H9 (cell line): ENCODE results near the gene CCDC192. TPM values are rescaled to one million over a fixed set of nuclear protein-coding genes. Genes with fewer than 3 reads are reported as not detected.

Experiments
- DNase-seq: peaks from one replicate; pipeline ENCODE4 v3.0.0-alpha.2; 2017
- H2AFZ ChIP-seq: one replicate; pipeline ENCODE4 v1.6.1; 2013; ENCODE audit warnings: mild to moderate bottlenecking, low read length, control low read depth, moderate library complexity
- H2AK5ac ChIP-seq: 2 replicates; pipeline ENCODE4 v1.6.1; 2013; ENCODE audit warnings: low read length, control low read depth, mixed read lengths; ENCODE audit not compliant: insufficient read length
- H2BK120ac ChIP-seq: one replicate; pipeline ENCODE4 v1.6.1; 2013; ENCODE audit warnings: low read depth, mild to moderate bottlenecking, low read length, control low read depth, inconsistent platforms; ENCODE audit not compliant: poor library complexity, severe bottlenecking
- H2BK12ac ChIP-seq: 2 replicates; pipeline ENCODE4 v1.6.1; 2013; ENCODE audit warnings: low read length, control low read depth, mixed read lengths, low read depth; ENCODE audit not compliant: insufficient read length
- H2BK15ac ChIP-seq: 2 replicates; pipeline ENCODE4 v1.6.1; 2013; ENCODE audit warnings: low read depth, low read length, control low read depth
- H2BK20ac ChIP-seq: one replicate; pipeline ENCODE4 v1.6.1; 2013; ENCODE audit warnings: low read depth, mild to moderate bottlenecking, low read length, control low read depth, inconsistent platforms; ENCODE audit not compliant: poor library complexity, severe bottlenecking
- H2BK5ac ChIP-seq: 2 replicates; pipeline ENCODE4 v1.6.1; 2013; ENCODE audit warnings: low read length, control low read depth, mixed read lengths; ENCODE audit not compliant: insufficient read length
- H3K14ac ChIP-seq: 2 replicates; pipeline ENCODE4 v1.6.1; 2013; ENCODE audit warnings: low read length, control low read depth; ENCODE audit not compliant: insufficient read depth
- H3K18ac ChIP-seq: 2 replicates; pipeline ENCODE4 v1.6.1; 2013; ENCODE audit warnings: low read depth, mild to moderate bottlenecking, mixed read lengths, low read length, control low read depth; ENCODE audit not compliant: insufficient read length
- H3K23ac ChIP-seq: 2 replicates; pipeline ENCODE4 v1.6.1; 2013; ENCODE audit warnings: low read length, control low read depth, mixed read lengths, low read depth; ENCODE audit not compliant: insufficient read length
- H3K23me2 ChIP-seq: 2 replicates; pipeline ENCODE4 v1.6.1; 2013; ENCODE audit warnings: low read depth, mild to moderate bottlenecking, mixed read lengths, low read length, control low read depth; ENCODE audit not compliant: insufficient read length, poor library complexity, severe bottlenecking
- H3K27ac ChIP-seq: 2 replicates; pipeline ENCODE4 v1.5.1; 2013; ENCODE audit warnings: low read length, control low read depth, mixed read lengths, low read depth; ENCODE audit not compliant: insufficient read length
- H3K27me3 ChIP-seq: 2 replicates; pipeline ENCODE4 v1.6.1; 2013; ENCODE audit warnings: low read length, control low read depth, inconsistent platforms; ENCODE audit not compliant: insufficient read depth
- H3K4ac ChIP-seq: 2 replicates; pipeline ENCODE4 v1.6.1; 2013; ENCODE audit warnings: low read depth, mild to moderate bottlenecking, control low read depth, inconsistent platforms, low read length, moderate library complexity
- H3K4me1 ChIP-seq: 2 replicates; pipeline ENCODE4 v1.6.1; 2013; ENCODE audit warnings: low read length, control low read depth, inconsistent platforms; ENCODE audit not compliant: insufficient read depth
- H3K4me2 ChIP-seq: 2 replicates; pipeline ENCODE4 v1.6.1; 2013; ENCODE audit warnings: low read length, control low read depth, mixed read lengths; ENCODE audit not compliant: insufficient read length, insufficient read depth
- H3K56ac ChIP-seq: 2 replicates; pipeline ENCODE4 v1.6.1; 2013; ENCODE audit warnings: low read depth, mild to moderate bottlenecking, mixed read lengths, low read length, control low read depth; ENCODE audit not compliant: insufficient read length
- H3K79me1 ChIP-seq: 2 replicates; pipeline ENCODE4 v1.6.1; 2013; ENCODE audit warnings: low read depth, mild to moderate bottlenecking, moderate library complexity, low read length, control low read depth, inconsistent platforms; ENCODE audit not compliant: insufficient read depth, poor library complexity, severe bottlenecking
- H3K79me2 ChIP-seq: 2 replicates; pipeline ENCODE4 v1.6.1; 2013; ENCODE audit warnings: low read length, control low read depth, inconsistent platforms; ENCODE audit not compliant: insufficient read depth
- H3K9ac ChIP-seq: 2 replicates; pipeline ENCODE4 v1.6.1; 2013; ENCODE audit warnings: low read length, control low read depth, mixed read lengths; ENCODE audit not compliant: insufficient read length; ENCODE audit errors: extremely low read depth
- H3K9me3 ChIP-seq: one replicate; pipeline ENCODE4 v1.6.1; 2013; ENCODE audit warnings: low read depth, low read length, inconsistent platforms; ENCODE audit not compliant: control insufficient read depth
- H3T11ph ChIP-seq: one replicate; pipeline ENCODE4 v1.6.1; 2013; ENCODE audit warnings: mild to moderate bottlenecking, low read length, control low read depth, inconsistent platforms
- H4K20me1 ChIP-seq: one replicate; pipeline ENCODE4 v1.6.1; 2013; ENCODE audit not compliant: control insufficient read depth, insufficient read length, insufficient read depth
- H4K5ac ChIP-seq: 2 replicates; pipeline ENCODE4 v1.6.1; 2013; ENCODE audit warnings: low read depth, mild to moderate bottlenecking, mixed read lengths, low read length, control low read depth; ENCODE audit not compliant: insufficient read length
- H4K8ac ChIP-seq: replicated peaks from 2 replicates; pipeline ENCODE4 v1.6.1; 2013; ENCODE audit warnings: low read length, control low read depth, mixed read lengths, low read depth; ENCODE audit not compliant: insufficient read length
- H4K91ac ChIP-seq: 2 replicates; pipeline ENCODE4 v1.6.1; 2013; ENCODE audit warnings: low read depth, mild to moderate bottlenecking, moderate library complexity, mixed read lengths, low read length, control low read depth; ENCODE audit not compliant: insufficient read length
- H3K27ac Mint-ChIP-seq, 3 experiments: 2 replicates in 2 of 3; 3 replicates in 1 of 3; pipeline ENCODE4 v1.8.0; 2020 to 2021; ENCODE audit warnings: mixed read lengths in 3 of 3, mild to moderate bottlenecking in 1 of 3, moderate library complexity in 1 of 3
- H3K27me3 Mint-ChIP-seq: 2 replicates; pipeline ENCODE4 v1.8.0; 2021; ENCODE audit warnings: low read depth, mild to moderate bottlenecking, moderate library complexity, mixed read lengths
- H3K36me3 Mint-ChIP-seq, 3 experiments: 2 replicates in 2 of 3; 3 replicates in 1 of 3; pipeline ENCODE4 v1.8.0; 2020 to 2021; ENCODE audit warnings: low read depth in 3 of 3, mixed read lengths in 3 of 3; ENCODE audit not compliant: insufficient read depth in 1 of 3
- H3K4me1 Mint-ChIP-seq, 2 experiments: 2 replicates each; pipeline ENCODE4 v1.8.0; 2020; ENCODE audit warnings: mixed read lengths in 2 of 2
- H3K4me3 Mint-ChIP-seq, 2 experiments: 2 replicates in 1 of 2; 3 replicates in 1 of 2; pipeline ENCODE4 v1.8.0; 2020 to 2021; ENCODE audit warnings: mild to moderate bottlenecking in 2 of 2, mixed read lengths in 2 of 2, moderate library complexity in 1 of 2
- H3K9me3 Mint-ChIP-seq, 2 experiments: 2 replicates in 1 of 2; 3 replicates in 1 of 2; pipeline ENCODE4 v1.8.0; 2020; ENCODE audit warnings: mild to moderate bottlenecking in 2 of 2, mixed read lengths in 2 of 2, moderate library complexity in 1 of 2
- WGBS: extraction: QIAGEN DNeasy Blood & Tissue Kit; methylation state at CpG from one replicate; pipeline ENCODE4 v1.1.7; 2013; ENCODE audit warnings: missing lambda C conversion rate, low lambda C conversion rate, mixed read lengths; ENCODE audit not compliant: insufficient read length; ENCODE audit errors: extremely low coverage; 5-methylcytosine and 5-hydroxymethylcytosine counted together
- total RNA-seq: library from RNA; stranded (reverse); gene quantifications from 2 replicates; pipeline ENCODE4 v1.2.1, GENCODE V29; 2021
- TF ChIP-seq, protein P1 (sequence below): fragments of 200-600 bp; sonication (generic); conservative IDR thresholded peaks from 3 replicates; pipeline ENCODE4 v1.8.0; 2021; ENCODE audit warnings: antibody characterized with exemption, mild to moderate bottlenecking

CCDC192 gene
- total RNA-seq, 1 experiment from 2014 or later, result not detected

DNA sequence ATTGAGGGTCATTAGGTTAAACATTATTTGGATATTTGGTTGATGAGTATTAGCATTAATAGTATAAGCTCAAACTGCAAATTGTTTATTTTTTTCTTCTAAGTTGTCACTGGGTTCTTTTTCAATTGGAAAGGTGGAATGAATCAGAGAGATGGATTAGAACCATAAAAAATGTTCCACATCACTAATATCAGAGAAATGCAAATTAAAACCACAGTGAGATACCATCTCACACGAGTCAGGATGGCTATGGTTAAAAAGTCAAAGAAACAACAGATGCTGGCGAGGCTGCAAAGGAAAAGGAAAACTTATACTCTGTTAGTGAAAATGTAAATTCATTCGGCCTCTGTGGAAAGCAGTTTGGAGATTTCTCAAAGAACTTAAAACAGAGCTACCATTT is 122.8 kb downstream of the CCDC192 start:
- TF ChIP-seq, protein P1, sequence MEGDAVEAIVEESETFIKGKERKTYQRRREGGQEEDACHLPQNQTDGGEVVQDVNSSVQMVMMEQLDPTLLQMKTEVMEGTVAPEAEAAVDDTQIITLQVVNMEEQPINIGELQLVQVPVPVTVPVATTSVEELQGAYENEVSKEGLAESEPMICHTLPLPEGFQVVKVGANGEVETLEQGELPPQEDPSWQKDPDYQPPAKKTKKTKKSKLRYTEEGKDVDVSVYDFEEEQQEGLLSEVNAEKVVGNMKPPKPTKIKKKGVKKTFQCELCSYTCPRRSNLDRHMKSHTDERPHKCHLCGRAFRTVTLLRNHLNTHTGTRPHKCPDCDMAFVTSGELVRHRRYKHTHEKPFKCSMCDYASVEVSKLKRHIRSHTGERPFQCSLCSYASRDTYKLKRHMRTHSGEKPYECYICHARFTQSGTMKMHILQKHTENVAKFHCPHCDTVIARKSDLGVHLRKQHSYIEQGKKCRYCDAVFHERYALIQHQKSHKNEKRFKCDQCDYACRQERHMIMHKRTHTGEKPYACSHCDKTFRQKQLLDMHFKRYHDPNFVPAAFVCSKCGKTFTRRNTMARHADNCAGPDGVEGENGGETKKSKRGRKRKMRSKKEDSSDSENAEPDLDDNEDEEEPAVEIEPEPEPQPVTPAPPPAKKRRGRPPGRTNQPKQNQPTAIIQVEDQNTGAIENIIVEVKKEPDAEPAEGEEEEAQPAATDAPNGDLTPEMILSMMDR, result no peak
- no peaks in the 10 kb centered on the region for H3K4me1 ChIP-seq

More for the DNA sequence above, 122.8 kb downstream of the CCDC192 start:
- no peak overlapping the region for H3K27ac ChIP-seq
- no peaks in the 10 kb centered on the region for H3K23me2 ChIP-seq
- no peak overlapping the region for H4K5ac ChIP-seq
- no peak overlapping the region for H2BK5ac ChIP-seq
- no peak overlapping the region for H2BK15ac ChIP-seq
- Mint-ChIP-seq H3K4me3 (no peak overlapping the region), H3K27me3 (no peaks in the 10 kb centered on the region), H3K27ac (no peak overlapping the region), H3K4me1 (no peaks in the 10 kb centered on the region; a peak in 1 of 4 replicates), H3K36me3 (no peaks in the 10 kb centered on the region), H3K9me3 (no peaks in the 10 kb centered on the region)
- no peak overlapping the region for H3K56ac ChIP-seq
- H3K9ac ChIP-seq, result no peak overlapping the region
- no peak overlapping the region for H3K14ac ChIP-seq
- no peak overlapping the region for H2BK120ac ChIP-seq
- no peak overlapping the region for H2AK5ac ChIP-seq
- H4K8ac ChIP-seq, result no peak overlapping the region
- no peak overlapping the region for H4K91ac ChIP-seq
- H3K18ac ChIP-seq, result no peak overlapping the region
- H3K4ac ChIP-seq, result no peak overlapping the region
- H2AFZ ChIP-seq, result no peak overlapping the region
- H3K79me2 ChIP-seq, result no peaks in the 10 kb centered on the region
- H3K23ac ChIP-seq, result no peak overlapping the region
- H3K4me2 ChIP-seq, result no peak overlapping the region
- H3K79me1 ChIP-seq, result no peaks in the 10 kb centered on the region
- no CpG with 5 or more reads among the region's 3 CpGs for WGBS
- no peak overlapping the region for H3T11ph ChIP-seq
- no peaks in the 10 kb centered on the region for H4K20me1 ChIP-seq
- no peak overlapping the region for H2BK12ac ChIP-seq
- no peaks in the 10 kb centered on the region for H3K9me3 ChIP-seq
- H2BK20ac ChIP-seq, result no peak overlapping the region
- no peaks in the 10 kb centered on the region for H3K27me3 ChIP-seq
- no peak for DNase-seq
